Left ventricle myocardium inferior (tissue), 1 donor: ENCODE data around the gene B3GLCT. TPM values are rescaled to one million over a fixed set of nuclear protein-coding genes. Genes with fewer than 3 reads are reported as not detected.

Experiments used
- DNase-seq: peaks from one replicate; pipeline ENCODE4 v3.0.0-alpha.2; 2020
- H3K27ac ChIP-seq: fragments of 200-600 bp; replicated peaks from 2 replicates; pipeline ENCODE4 v1.8.0; 2021
- H3K27me3 ChIP-seq: fragments of 200-600 bp; 2 replicates; pipeline ENCODE4 v1.8.0; 2021; ENCODE audit warnings: low read depth
- H3K36me3 ChIP-seq: fragments of 200-600 bp; 2 replicates; pipeline ENCODE4 v1.8.0; 2021
- H3K4me1 ChIP-seq: fragments of 200-600 bp; 2 replicates; pipeline ENCODE4 v1.8.0; 2021
- H3K4me3 ChIP-seq: fragments of 200-600 bp; 2 replicates; pipeline ENCODE4 v1.8.0; 2021; ENCODE audit warnings: mild to moderate bottlenecking, moderate library complexity
- H3K9me3 ChIP-seq: fragments of 200-600 bp; replicated peaks from 2 replicates; pipeline ENCODE4 v1.8.0; 2021
- CTCF ChIP-seq: fragments of 200-600 bp; IDR thresholded peaks from 2 replicates; pipeline ENCODE4 v1.8.0; 2021; ENCODE audit warnings: antibody characterized with exemption, mild to moderate bottlenecking, borderline replicate concordance
- intact Hi-C: fragments of 100-400 bp; cut with micrococcal nuclease; formaldehyde crosslinking; loops from one replicate; pipeline ENCODE4 v1.11.0; 2022
- total RNA-seq: library from RNA; stranded (reverse); fragmentation: NEBNext Ultra II Directional; extraction: Animal tissue kit (Norgen Biotek cat#: 25700); gene quantifications from one replicate; pipeline ENCODE4 v1.2.1, GENCODE V29; 2021
- donor health status: DM: no; HTN: yes; CAD: no; lungs with severe emphysema.

B3GLCT gene
- total RNA-seq, 1 donor from 2014 or later: 19.5 TPM

DNA sequence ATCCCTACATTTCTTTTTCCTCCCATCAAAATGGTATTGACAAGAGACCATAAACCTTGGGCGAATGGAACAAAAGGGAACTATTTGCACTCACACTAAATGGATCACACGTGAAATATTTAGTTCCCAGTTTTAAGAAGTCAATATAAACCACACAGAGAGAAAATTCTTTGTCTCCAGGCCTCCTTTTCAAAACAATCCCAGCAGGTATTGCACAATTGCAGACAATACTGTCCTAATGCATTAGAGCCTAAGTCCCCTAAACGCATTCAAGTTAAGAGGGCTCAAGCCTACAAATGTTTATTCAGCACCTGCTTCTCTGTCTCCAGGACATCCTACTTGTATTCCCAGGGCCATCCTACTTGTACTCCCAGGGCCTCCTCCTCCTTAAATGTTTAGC is 1.3 kb upstream of the B3GLCT start:
- H3K36me3 ChIP-seq: no peaks in the 10 kb centered on the region

GRCh38 chr13:31199527-31199848 is 287 bp upstream of the B3GLCT start:
- Histone ChIP-seq H3K9me3 (no peaks in the 10 kb centered on the region), H3K27me3 (no peaks in the 10 kb centered on the region), H3K36me3 (no peaks in the 10 kb centered on the region), H3K4me1 (peaks cover 44% of the 10 kb centered on the region), H3K27ac (peak overlapping the region; percentile 100), H3K4me3 (peak overlapping the region; percentile 78)
- no peak for DNase-seq
- intact Hi-C loops: no loop called here
- no peak for TF ChIP-seq CTCF

More for the DNA sequence above, 1.3 kb upstream of the B3GLCT start:
- peaks cover 37% of the 10 kb centered on the region for H3K4me1 ChIP-seq
- no peak for TF ChIP-seq CTCF
- intact Hi-C loops: no loop called here
- H3K27ac ChIP-seq: no peak overlapping the region
- no peaks in the 10 kb centered on the region for H3K9me3 ChIP-seq
- no peak overlapping the region for H3K4me3 ChIP-seq
- no peaks in the 10 kb centered on the region for H3K27me3 ChIP-seq
- no peak for DNase-seq

- H3K4me3 ChIP-seq: peak overlapping the region; percentile 78
- DNase-seq: peak; percentile 40
- H3K4me1 ChIP-seq: peaks cover 50% of the 10 kb centered on the region
- H3K9me3 ChIP-seq: no peaks in the 10 kb centered on the region
- intact Hi-C loops: no loop called here
- H3K27me3 ChIP-seq: no peaks in the 10 kb centered on the region
- H3K36me3 ChIP-seq: no peaks in the 10 kb centered on the region
- H3K27ac ChIP-seq: peak overlapping the region; percentile 100
- TF ChIP-seq CTCF: no peak
These were observed 829 bp downstream of the B3GLCT start for GRCh38 chr13:31200637-31200971.

- H3K27me3 ChIP-seq: no peaks in the 10 kb centered on the region
- no peak for TF ChIP-seq CTCF
- H3K4me3 ChIP-seq: peak overlapping the region; percentile 78
- H3K27ac ChIP-seq: peak overlapping the region; percentile 100
- no peaks in the 10 kb centered on the region for H3K36me3 ChIP-seq
- peaks cover 50% of the 10 kb centered on the region for H3K4me1 ChIP-seq
- DNase-seq: no peak
- H3K9me3 ChIP-seq: no peaks in the 10 kb centered on the region
- intact Hi-C loops: no loop called here
These were observed 1.7 kb downstream of the B3GLCT start for GRCh38 chr13:31201341-31202031.

DNA sequence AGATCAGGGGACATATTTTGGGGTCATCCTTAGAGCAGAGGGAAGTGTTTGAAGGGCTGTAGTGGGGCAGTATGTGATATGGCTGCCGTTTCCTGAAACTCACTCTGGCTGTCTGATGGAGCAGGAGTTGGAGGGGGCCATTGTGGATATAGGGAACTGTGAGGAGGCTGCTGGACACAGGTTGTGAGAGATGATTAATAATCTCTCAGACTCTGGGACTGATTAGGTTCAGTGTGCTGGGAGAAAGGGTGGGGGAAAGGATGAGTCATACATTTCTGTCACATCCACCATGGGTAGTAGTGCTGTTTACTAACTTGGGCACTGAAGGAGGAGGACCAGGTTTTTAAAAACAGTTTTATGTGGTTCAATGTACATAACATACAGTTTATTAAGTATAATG is 4.8 kb downstream of the B3GLCT start:
- no peak overlapping the region for H3K4me3 ChIP-seq
- no peaks in the 10 kb centered on the region for H3K36me3 ChIP-seq
- H3K9me3 ChIP-seq: no peaks in the 10 kb centered on the region
- H3K4me1 ChIP-seq: peaks cover 70% of the 10 kb centered on the region
- H3K27ac ChIP-seq: peak overlapping the region; percentile 100
- TF ChIP-seq CTCF: no peak
- intact Hi-C loops: no loop called here
- no peak for DNase-seq
- H3K27me3 ChIP-seq: no peaks in the 10 kb centered on the region
